NT2/D1 (cell line): ENCODE measurements around the gene SLC2A10.
"Not testable (repeated sequence)": the region's sequence is repeated elsewhere in the genome, so short reads cannot be mapped to it uniquely, and the experiment has no call there.

Experiments
- DNase-seq: peaks from one replicate; pipeline ENCODE4 v3.0.0-alpha.2; 2011; ENCODE audit warnings: low read depth, low spot score
- H3K27me3 ChIP-seq: 2 replicates; pipeline ENCODE4 v1.6.0; 2011; ENCODE audit warnings: mild to moderate bottlenecking; ENCODE audit not compliant: insufficient read length, insufficient read depth
- H3K36me3 ChIP-seq: 2 replicates; pipeline ENCODE4 v1.6.1; 2011; ENCODE audit warnings: mild to moderate bottlenecking, low read length, mixed read lengths; ENCODE audit not compliant: insufficient read depth, insufficient read length
- H3K4me1 ChIP-seq: 2 replicates; pipeline ENCODE4 v1.5.1; 2011; ENCODE audit not compliant: insufficient read depth, insufficient read length
- H3K4me3 ChIP-seq: 2 replicates; pipeline ENCODE4 v1.5.1; 2011; ENCODE audit warnings: low read depth; ENCODE audit not compliant: insufficient read length
- H3K9ac ChIP-seq: 2 replicates; pipeline ENCODE4 v1.6.0; 2011; ENCODE audit warnings: low read depth; ENCODE audit not compliant: insufficient read length
- H3K9me3 ChIP-seq: 2 replicates; pipeline ENCODE4 v1.5.1; 2011; ENCODE audit warnings: mild to moderate bottlenecking, low read length; ENCODE audit not compliant: insufficient read depth
- SUZ12 ChIP-seq: IDR thresholded peaks from 2 replicates; pipeline ENCODE4 v1.6.1; 2011; ENCODE audit not compliant: insufficient read length, insufficient read depth; ENCODE audit errors: extremely low read depth
- YY1 ChIP-seq: IDR thresholded peaks from 2 replicates; pipeline ENCODE4 v1.6.1; 2011; ENCODE audit not compliant: insufficient read length, insufficient read depth
- ZNF274 ChIP-seq: IDR thresholded peaks from 2 replicates; pipeline ENCODE4 v1.6.1; 2011; ENCODE audit warnings: mild to moderate bottlenecking, low read depth, low read length

SLC2A10 gene

GRCh38 chr20:46670228-46670584 is 39.2 kb upstream of the SLC2A10 start:
- TF ChIP-seq YY1 (no peak), SUZ12 (no peak), ZNF274 (no peak)
- no peaks in the 10 kb centered on the region for H3K36me3 ChIP-seq
- H3K9me3 ChIP-seq: peaks cover 41% of the 10 kb centered on the region
- no peak overlapping the region for H3K9ac ChIP-seq
- H3K4me1 ChIP-seq: peaks cover 2% of the 10 kb centered on the region
- no peak for DNase-seq
- H3K4me3 ChIP-seq: no peak overlapping the region
- no peaks in the 10 kb centered on the region for H3K27me3 ChIP-seq

GRCh38 chr20:46670585-46671584 is 38.6 kb upstream of the SLC2A10 start:
- H3K4me1 ChIP-seq: peaks cover 2% of the 10 kb centered on the region
- H3K9ac ChIP-seq: no peak overlapping the region
- H3K9me3 ChIP-seq: peaks cover 41% of the 10 kb centered on the region
- no peaks in the 10 kb centered on the region for H3K36me3 ChIP-seq
- no peak for TF ChIP-seq SUZ12
- TF ChIP-seq ZNF274: no peak
- no peak for TF ChIP-seq YY1
- no peak for DNase-seq
- H3K4me3 ChIP-seq: no peak overlapping the region
- H3K27me3 ChIP-seq: no peaks in the 10 kb centered on the region

- Histone ChIP-seq H3K9me3 (peaks cover 41% of the 10 kb centered on the region), H3K9ac (no peak overlapping the region), H3K4me3 (no peak overlapping the region), H3K4me1 (peaks cover 2% of the 10 kb centered on the region), H3K27me3 (no peaks in the 10 kb centered on the region), H3K36me3 (no peaks in the 10 kb centered on the region)
- no peak for TF ChIP-seq ZNF274
- no peak for DNase-seq
Observed at GRCh38 chr20:46671866-46672542, 37.4 kb upstream of the SLC2A10 start.

GRCh38 chr20:46672543-46673148 is 36.8 kb upstream of the SLC2A10 start:
- no peak overlapping the region for H3K4me3 ChIP-seq
- H3K36me3 ChIP-seq: no peaks in the 10 kb centered on the region
- no peaks in the 10 kb centered on the region for H3K27me3 ChIP-seq
- H3K4me1 ChIP-seq: peaks cover 2% of the 10 kb centered on the region
- no peak overlapping the region for H3K9ac ChIP-seq
- no peak for DNase-seq
- no peak for TF ChIP-seq SUZ12
- TF ChIP-seq ZNF274: no peak
- TF ChIP-seq YY1: no peak
- H3K9me3 ChIP-seq: peaks cover 41% of the 10 kb centered on the region

GRCh38 chr20:46673394-46674252 is 35.8 kb upstream of the SLC2A10 start:
- no peak for DNase-seq
- no peaks in the 10 kb centered on the region for H3K27me3 ChIP-seq
- no peaks in the 10 kb centered on the region for H3K36me3 ChIP-seq
- H3K9ac ChIP-seq: no peak overlapping the region
- TF ChIP-seq SUZ12: no peak
- no peak for TF ChIP-seq ZNF274
- no peak for TF ChIP-seq YY1
- H3K4me1 ChIP-seq: peaks cover 2% of the 10 kb centered on the region
- H3K9me3 ChIP-seq: peaks cover 41% of the 10 kb centered on the region
- no peak overlapping the region for H3K4me3 ChIP-seq

- Histone ChIP-seq H3K4me1 (peaks cover 2% of the 10 kb centered on the region), H3K4me3 (no peak overlapping the region), H3K9me3 (peaks cover 38% of the 10 kb centered on the region), H3K27me3 (no peaks in the 10 kb centered on the region), H3K36me3 (no peaks in the 10 kb centered on the region), H3K9ac (no peak overlapping the region)
- TF ChIP-seq ZNF274: no peak
- DNase-seq: no peak
Observed at GRCh38 chr20:46674253-46675083, 35.0 kb upstream of the SLC2A10 start.

GRCh38 chr20:46676649-46677316 is 32.7 kb upstream of the SLC2A10 start:
- H3K4me1 ChIP-seq, DNase-seq, H3K27me3 ChIP-seq, H3K9ac ChIP-seq, H3K36me3 ChIP-seq, H3K4me3 ChIP-seq: not testable (repeated sequence)
- H3K9me3 ChIP-seq: peaks cover 15% of the 10 kb centered on the region
